Stimulated activated CD4-positive, alpha-beta T cell treated with anti-CD3 and anti-CD28 coated beads, Interleukin-1b, Interleukin-23, amount 100 ng/mL, for 48 hours (primary cell): ENCODE results near the gene MED12.

Source experiments
- DNase-seq: peaks from one replicate; pipeline ENCODE4 v3.0.0-alpha.2; 2020

Gene MED12

DNA sequence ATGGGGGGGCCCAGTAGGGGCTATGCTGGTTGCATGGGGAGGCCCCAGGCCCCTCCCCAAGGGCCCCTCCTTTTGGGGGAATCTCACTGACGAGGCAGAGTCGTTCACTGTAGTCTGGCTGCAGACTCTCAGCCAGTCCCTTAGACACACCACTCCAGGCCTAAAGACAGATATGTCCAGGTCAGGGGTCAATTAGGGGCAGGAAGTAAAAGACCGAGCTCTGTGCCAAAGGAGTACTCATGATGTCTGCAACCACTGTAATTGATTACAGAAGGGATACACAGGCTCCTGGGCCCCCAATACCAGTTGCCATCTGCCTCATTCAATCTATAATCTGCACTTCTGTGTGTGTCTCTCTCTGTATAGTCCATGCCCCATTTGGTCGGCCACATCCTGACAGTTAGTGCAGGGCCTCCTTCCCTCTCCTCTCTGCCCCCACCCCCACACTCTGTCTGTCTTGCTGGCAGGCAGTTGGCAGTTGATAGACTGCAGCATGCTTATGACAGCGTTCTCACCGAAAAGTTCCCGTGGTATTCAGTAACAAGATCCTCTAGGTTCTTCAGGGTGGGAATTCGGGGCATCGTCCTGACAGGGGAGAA lies 10.5 kb upstream of the MED12 start:
- peak; percentile 31 for DNase-seq

DNA sequence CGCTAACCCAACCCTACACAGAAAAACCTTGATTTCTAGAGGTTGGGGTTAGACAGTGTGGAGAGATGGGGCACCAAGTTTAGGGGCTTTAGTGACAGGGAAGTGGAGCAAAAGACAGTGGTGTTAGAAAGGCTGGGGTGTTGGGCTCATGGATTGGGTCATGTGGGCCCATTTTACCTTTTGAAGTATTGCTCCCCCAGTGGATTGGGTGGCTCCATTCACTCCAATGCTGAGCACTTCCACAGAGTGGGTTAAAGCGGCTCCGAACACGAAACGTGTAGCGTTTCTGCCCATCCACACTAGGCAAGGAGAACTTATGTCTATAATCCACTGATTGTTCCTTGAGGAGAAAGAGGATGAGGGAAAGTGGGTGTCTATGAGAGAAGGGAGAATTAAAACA lies 9.3 kb upstream of the MED12 start:
- no peak for DNase-seq

DNA sequence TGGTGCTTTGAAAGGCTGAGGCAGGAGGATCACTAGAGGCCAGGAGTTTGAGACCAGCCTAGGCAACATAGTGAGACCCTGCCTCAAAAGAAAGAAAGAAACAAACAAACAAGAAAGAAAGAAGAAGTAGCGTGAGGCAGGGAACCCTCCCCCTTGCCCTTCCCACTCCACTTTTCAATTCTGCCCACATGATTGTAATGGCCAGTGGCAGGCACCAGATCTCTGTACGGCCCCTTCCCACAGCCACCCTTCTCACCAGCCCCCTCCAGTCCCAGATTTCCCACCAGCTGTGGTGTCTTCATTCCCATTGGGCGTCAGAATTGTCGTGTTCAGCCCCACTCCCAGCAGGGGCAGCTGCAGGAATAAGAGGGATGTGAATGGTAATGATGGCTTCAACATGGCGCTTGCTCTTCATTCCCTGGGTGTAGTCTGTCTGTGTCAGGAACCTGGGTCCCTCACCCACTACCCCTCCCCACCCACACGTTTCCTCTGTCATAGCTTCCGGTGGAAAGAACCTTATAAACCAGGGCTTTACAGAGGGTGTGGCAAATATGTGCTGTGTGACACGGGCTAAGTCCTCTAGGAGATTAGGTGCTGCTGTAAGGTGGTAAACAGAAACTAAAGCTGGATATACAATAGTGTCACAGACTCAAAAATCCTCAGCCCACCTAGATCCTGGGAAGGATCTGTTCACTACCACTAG lies 7.1 kb upstream of the MED12 start, which contains the start of gene IL2RG:
Gene IL2RG (minus strand): TSS at position 437 of the 703 bp plus-strand sequence. CDS start 38 bp downstream, at position 399.
- peak; percentile 81 for DNase-seq

DNA sequence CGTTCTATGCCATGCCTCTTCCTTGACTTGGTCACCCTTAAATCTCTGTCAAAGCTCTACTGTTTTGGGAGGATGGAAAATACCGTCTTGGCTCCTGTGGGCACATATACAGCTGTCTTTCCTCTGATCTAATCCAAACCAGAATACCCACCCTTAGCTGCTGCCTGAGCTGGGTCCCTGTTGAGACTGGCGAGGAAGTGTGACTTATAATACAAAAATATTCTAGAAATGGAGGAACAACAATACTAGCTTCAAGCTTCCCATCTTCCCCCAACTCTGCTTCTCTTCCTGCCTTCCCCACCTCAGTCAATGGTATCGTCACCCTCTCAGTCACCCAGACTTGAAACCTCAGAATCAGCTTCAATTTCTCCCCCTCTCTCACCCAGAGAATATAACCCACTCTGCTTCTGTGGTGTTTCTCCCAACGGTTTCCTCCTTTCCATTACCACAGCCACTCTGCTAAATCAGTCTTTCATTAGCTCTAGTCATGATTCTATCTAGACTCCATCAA lies 6.4 kb upstream of the MED12 start:
- no peak for DNase-seq

DNA sequence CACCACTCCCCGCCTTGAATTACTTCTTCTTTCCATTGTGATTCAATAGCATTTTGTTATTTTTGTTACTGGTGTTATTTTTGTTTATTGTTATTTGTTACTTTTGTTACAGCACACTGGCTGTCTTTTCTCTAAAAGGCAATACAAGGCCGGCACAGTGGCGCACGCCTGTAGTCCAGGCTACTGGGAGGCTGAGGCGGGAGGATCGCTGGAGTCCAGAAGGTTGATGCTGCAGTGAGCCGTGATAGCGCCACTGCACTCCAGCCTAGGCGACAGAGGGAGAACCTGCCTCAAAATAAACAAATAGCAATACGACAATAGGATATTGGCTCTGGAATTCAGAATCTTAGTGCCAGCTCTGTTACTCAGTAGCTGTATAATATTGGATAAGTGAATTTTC lies 1.0 kb upstream of the MED12 start:
- DNase-seq = no peak

DNA sequence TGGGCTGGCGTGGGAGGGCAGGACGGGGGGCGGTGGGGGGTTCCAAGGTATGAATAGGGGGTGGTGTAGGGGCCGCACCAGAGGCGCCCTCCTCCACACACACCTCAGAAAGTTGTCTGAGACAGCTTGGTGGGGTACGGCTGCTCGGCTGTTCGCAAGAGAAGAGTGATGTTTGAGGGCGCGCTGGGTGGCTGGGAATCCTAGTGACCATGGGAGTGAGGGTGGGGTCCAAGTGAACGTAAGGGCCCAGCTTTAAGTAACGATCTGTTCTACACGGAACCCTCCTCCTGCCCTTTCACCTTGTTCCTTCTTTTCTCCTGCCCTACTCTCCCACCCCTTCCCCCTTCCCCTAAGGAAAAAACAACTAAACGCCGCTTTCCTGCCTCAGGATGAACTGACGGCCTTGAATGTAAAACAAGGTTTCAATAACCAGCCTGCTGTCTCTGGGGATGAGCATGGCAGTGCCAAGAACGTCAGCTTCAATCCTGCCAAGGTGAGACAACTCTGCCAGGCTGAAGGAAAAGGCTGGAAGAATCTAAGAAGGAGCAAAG lies 664 bp downstream of the MED12 start:
- DNase-seq = no peak

DNA sequence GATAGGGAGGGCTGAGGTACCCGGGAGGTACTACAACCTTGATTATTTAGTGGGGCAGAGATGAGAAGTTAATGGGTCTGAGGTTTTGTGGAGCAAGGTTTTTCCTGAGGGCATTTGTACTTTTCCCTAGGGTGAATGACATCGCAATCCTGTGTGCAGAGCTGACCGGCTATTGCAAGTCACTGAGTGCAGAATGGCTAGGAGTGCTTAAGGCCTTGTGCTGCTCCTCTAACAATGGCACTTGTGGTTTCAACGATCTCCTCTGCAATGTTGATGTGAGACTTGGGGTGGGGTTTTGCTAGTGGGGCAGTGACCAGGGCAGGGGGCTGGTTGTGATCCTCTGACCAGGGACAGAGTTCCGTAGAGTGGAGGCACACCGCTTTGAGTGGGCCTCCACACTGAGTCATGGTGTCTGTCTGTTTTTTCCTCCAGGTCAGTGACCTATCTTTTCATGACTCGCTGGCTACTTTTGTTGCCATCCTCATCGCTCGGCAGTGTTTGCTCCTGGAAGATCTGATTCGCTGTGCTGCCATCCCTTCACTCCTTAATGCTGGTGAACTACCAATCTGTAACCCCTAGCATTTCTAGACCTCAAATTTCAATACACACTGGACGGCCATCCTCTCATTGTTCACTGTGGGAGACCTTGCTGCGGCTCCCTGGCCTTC lies 9.9 kb downstream of the MED12 start:
- no peak for DNase-seq

DNA sequence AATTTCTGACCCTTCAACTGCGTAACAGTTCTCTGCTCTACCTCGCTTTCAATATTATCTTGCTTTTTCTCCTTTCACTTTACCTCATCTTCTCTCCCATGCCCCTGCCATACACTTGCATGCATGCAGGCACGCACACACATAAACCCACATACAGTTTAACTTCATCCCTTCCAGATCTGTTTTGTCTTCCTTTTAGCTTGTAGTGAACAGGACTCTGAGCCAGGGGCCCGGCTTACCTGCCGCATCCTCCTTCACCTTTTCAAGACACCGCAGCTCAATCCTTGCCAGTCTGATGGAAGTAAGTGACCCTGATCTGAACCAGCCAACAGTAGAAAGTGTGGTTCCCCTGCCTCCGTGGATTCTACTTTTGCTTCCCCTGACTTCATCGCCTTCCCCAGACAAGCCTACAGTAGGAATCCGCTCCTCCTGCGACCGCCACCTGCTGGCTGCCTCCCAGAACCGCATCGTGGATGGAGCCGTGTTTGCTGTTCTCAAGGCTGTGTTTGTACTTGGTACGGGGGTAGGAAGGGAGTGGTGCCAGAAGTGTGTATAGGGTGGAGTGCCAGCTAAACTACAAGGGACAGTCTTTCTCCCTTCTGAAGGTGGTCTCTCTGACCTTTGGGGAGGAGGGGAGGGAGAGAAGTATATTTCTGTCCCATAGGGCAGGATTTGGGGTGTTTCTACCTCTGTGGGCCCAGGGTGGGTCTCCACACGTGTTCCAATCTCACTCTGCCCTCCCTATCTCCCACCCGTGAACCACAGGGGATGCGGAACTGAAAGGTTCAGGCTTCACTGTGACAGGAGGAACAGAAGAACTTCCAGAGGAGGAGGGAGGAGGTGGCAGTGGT lies 10.7 kb downstream of the MED12 start:
- peak; percentile 69 for DNase-seq

DNA sequence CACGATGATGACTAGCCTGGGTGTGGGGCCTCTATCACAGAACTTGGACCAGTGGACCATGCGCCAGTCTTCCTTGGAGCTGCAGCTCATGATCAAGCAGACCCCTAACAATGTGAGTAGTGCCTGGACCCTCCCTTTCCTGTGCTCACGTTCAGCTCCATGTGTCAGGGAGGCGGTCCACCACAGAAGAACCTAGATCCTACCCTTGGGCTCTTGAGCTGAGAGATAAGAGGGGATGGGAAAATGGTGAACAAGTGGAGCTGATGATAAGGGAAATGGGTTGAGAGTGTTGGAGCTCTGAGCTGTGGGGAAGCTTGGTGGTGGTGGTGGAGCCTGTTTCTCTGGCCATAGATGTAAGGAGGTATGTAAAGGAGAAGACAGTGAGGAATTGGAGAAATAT lies 13.1 kb downstream of the MED12 start:
- no peak for DNase-seq

DNA sequence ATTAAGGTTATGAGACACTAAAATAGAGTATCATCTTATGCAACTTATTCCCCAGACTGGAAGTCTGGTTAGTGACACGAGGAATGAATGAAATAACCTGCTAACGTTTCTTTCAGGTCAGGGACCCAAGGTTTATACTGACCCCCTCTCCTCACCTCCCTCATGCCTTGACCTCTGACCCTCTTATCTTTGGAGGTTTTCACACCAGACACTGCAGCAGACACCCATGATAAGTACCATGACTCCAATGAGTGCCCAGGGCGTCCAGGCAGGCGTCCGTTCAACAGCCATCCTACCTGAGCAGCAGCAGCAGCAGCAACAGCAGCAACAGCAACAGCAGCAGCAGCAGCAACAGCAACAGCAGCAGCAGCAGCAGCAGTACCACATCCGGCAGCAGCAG lies 22.0 kb downstream of the MED12 start:
- no peak for DNase-seq

DNA sequence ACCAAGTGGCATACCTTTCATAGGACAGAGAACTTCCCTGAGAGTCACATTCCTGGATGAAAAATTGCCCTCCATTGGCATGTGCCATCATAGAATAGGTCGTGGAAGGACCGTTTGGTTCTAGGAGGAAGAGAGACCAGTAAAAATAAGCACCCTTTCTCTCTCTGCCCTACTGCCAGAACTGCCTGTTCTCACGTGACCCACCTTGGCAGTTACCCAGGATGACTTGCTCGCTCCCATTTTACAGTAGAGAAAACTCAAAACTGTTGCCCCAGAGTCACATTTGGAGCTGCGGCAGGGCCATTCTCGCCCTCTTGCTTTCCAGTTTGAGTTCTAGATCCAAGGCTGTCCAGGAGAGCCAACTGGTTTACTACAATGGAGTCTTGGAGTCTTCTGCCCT lies 25.1 kb downstream of the MED12 start:
- DNase-seq = no peak

DNA sequence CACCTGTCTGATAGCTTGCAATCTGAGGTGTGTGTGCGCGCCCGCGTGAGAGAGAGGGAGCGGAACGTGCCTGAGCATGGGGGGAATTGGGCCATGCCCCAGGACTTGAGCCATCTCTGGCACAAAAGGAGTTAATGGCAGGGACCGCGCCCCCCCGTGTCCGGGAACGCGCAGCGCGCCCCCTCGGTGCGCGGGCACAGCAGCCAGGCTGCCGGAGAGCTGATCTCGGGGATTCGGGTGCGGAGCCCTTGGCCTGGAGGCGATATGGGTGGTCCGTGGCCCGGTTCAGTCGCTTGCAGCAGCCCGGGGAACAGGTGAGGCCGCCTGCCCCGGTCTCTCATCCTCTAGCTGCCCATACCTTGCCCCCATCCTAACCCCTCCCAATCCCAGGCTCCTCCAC lies 26.3 kb downstream of the MED12 start, which contains the start of gene NLGN3:
Gene NLGN3 (plus strand): TSS at position 191 of the 400 bp plus-strand sequence. CDS start 2,909 bp downstream, outside the sequence.
- DNase-seq = no peak

DNA sequence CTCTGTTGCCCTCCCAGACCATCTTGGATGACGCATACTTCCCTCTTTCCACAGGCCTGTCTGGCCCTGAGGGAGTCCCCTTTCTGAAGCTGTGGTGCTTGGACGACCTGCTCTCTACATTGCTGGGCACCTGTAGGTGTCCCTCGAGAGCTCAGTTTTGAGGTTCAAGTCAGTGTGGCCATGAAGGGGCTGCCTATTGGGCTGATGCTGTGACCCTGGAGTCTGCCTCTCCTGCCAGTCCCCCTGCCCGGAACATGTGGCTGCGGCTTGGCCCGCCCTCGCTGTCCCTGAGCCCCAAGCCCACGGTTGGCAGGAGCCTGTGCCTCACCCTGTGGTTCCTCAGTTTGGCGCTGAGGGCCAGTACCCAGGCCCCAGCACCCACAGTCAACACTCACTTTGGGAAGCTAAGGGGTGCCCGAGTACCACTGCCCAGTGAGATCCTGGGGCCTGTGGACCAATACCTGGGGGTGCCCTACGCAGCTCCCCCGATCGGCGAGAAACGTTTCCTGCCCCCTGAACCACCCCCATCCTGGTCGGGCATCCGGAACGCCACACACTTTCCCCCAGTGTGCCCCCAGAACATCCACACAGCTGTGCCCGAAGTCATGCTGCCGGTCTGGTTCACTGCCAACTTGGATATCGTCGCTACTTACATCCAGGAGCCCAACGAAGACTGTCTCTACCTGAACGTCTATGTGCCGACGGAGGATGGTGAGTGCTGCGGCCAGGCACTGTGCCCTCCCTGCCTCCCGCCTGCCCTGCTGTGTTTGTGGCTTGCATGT lies 29.3 kb downstream of the MED12 start:
- no peak for DNase-seq

DNA sequence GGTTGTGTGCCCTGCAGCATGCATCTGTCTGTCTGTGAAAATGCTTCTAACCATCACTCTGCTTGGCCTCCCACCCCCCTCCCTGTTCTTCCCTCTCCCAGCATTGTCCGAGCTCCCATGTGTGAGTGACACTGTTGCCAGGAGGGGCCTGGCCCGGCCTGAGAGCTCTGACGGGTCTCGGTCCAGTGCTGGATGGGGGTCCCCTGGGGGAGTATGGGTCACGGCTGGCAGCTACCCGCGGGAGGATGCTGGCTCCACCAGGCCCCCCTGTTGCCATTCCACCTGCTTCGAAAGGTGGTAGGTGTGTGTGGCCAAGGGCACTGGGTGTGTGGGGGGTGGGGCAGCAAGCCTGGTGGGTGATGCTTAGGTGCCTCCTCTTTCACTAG lies 29.9 kb downstream of the MED12 start:
- DNase-seq = no peak

DNA sequence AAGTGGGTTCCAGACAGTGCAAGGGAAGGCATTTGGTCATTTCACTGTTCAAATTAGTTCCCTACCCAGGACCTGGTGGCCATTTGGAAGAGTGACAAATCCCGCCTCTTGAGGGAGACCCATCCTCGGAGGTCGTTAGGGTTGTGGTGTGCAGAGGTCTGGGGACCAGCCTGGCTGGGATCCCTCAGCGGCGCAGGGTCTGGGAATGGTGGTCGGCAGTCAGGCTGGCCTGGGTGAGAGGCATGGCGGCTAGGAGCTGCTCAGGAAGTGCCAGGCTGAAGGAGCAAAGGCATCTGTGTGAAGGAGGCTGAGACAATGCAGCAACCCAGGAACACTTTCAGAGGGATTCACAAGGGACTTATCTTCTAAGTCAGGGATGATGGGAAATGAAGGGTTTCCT lies 33.0 kb downstream of the MED12 start:
- DNase-seq = no peak

DNA sequence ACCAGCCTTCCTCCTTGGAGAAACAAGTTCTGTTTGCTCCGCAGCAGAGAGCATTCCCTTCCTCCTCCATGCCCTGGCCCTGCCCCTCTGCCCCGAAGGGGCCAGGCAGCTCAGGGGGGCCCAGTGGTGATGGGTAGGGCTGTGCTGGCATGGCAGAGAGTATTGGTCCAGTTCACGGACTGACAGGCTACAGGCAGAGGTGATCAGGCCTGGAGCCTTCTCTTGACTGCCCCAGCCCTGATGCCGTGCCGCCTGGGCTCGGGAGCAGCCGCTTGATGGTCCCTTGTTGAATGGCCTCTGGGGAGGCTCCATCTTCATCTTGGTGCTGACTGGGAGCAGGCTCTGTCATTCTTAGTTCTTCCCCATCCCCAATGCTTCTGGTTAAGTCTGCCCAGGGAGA lies 35.8 kb downstream of the MED12 start:
- DNase-seq = no peak

DNA sequence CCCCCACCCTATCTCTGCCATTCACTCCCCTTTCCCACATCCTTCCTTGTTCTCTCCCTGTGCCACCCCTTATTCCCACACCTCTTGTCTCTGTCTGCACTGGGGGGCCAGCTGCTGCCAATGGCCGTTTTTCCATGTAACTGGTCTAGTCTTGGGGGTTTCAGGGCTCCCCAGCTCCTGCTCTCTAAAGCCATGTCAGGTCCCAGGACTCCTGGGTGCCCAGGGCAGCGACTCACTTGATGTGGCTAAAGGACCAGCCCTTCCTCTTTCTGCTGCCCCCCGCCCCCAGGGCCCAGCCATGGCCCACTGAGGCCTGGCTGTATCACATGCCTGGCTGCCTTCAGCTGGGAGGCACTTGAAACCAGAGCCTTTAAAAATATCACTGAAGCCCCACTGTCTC lies 36.2 kb downstream of the MED12 start:
- DNase-seq = no peak

DNA sequence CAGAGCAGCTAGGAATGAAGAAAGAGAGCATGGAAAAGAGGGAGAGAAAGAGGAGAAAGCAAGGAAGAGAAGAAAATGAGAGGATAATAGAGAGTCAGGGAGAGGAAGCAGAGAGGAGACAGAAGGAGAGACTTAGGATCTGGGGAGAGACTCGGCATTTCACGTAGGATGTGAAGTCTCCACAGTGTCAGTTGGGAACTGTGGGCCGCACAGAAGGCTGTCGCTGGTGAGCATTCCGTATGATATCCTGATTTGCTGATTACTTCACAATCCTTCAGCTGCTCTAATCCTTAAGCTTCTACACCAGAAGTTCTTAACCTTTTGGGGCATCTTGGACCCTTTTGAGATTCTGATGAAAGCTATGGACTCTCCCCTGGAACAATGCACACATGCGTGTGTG lies 40.2 kb downstream of the MED12 start:
- no peak for DNase-seq

DNA sequence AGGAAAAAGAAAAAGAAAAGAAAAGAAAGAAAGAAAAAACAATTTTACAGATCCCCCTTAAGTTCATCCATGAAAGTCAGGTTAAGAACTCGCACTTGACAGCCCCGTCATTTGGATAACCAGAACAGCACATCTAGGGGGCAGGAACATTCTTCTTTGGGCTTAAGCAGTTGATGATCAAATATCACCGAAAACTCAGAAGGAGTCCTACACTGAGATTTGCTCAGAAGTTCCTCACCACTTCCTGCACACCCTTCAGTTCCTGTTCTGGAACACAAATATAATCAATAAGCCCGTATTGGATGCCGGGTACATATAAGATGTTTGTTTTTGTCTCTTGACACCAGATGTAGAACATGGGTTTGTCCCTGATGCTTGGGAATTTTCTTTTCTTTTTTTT lies 40.9 kb downstream of the MED12 start:
- no peak for DNase-seq

DNA sequence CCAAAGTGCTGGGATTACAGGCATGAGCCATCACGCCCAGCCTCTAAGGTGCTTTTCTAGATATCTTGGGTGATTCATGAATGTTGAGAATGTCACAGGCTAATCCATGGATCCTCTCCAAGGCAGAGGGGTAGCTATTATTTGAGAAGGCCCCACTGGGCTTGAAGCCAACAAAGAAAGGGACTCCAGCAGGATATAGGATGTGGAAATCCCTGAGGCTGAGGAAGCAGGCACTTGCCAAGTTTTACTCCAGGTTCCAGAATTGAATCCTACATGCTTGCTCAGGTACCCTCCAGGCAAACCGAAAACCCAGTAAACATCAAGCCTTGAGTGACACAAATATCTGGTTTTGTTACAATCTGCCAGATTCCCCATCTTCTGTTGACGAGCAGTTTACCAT lies 42.1 kb downstream of the MED12 start:
- DNase-seq = no peak

DNA sequence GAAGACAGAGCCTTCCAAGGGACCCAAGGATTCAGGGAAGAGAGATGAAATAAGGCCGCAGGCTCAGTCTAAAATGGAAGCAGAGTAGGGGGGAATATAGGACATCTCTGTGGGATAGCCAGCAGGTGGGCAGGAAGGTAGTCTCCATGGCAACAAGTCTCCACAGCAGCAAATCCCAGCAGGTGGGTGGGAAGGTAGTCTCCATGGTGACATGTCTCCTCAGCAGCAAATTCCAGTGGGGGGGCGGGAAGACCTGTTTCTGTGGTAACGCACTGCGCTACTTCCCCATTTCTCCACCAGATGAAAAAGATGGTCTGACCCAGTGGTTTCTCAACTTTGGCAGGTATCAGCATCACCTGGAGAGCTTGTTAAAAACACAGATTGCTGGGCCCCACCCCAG lies 44.6 kb downstream of the MED12 start:
- DNase-seq = no peak

DNA sequence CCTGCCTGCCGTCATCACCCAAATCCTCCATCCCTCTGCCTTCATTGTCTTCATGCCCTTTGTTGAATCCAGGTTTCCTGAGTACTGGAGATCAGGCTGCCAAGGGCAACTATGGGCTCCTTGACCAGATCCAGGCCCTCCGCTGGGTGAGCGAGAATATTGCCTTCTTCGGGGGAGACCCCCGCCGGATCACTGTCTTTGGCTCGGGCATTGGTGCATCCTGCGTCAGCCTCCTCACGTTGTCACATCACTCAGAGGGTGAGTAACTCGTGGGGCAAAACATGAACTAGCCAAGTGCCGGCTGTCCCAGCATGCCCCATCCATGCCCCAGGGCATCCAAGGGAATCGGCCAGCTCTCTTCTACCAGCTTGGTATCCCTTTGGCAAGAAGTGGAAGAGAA lies 45.7 kb downstream of the MED12 start:
- no peak for DNase-seq
